ENCODE data around the gene RBBP8NL.

Gene RBBP8NL

DNA sequence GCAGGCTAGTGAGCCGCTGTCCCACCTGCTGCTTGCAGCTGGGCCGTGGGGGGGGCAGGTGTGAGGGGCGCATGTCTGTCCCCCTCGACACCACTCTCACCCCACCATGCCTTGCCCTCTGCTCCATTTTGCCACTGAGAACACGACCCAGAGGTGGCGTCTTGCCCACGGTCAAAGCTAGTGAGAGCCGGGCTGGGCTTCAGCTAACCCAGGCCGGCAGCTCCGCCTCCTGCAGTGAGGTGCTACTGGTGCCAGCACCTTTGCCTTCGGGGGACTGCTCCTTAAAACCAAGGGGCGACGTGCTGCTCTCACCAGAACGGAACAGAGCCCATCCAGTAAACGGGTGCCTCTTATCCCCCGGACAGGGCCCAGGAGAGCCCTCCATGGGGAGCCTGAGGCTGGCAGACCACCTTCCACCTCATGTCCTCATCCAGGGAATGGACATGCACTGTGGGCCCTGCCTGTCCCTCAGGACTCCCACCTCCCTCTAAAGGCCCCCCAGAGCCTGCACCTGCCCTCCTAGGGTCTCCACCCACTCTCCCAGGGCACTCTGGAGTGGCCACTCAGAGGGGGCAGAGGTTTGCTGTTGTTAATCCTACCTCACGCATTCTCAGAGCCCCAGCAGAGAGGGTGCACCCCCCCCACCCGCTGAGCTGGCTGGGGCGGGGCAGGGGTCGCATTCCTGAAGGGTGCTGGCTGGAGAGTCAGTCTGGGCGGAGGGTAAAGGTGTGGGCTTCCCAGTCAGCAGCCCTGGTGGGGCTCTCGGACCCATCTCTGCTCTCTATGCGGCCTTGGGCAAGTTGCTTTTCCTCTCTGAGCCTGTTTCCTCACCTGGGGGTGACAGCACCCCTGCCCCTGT lies 2.9 kb downstream of the RBBP8NL start:
- H3K9me2 ChIP-seq (replicated peaks; ENCODE audit: low read depth, low read length), result no peaks in the 10 kb centered on the region
- no peaks in the 10 kb centered on the region for H3K27me3 ChIP-seq (ENCODE audit: insufficient read depth, low read length, poor library complexity, severe bottlenecking)
- no peaks in the 10 kb centered on the region for H3K9me3 ChIP-seq (ENCODE audit: insufficient read depth, low read depth, low read length)
- H2AFZ ChIP-seq (ENCODE audit: low read length), result no peak overlapping the region
- H3K79me2 ChIP-seq (ENCODE audit: insufficient read depth, low read length), result no peaks in the 10 kb centered on the region
- H4K20me1 ChIP-seq (ENCODE audit: insufficient read depth, low read length, poor library complexity, severe bottlenecking), result no peaks in the 10 kb centered on the region
- TF ChIP-seq, protein P1, sequence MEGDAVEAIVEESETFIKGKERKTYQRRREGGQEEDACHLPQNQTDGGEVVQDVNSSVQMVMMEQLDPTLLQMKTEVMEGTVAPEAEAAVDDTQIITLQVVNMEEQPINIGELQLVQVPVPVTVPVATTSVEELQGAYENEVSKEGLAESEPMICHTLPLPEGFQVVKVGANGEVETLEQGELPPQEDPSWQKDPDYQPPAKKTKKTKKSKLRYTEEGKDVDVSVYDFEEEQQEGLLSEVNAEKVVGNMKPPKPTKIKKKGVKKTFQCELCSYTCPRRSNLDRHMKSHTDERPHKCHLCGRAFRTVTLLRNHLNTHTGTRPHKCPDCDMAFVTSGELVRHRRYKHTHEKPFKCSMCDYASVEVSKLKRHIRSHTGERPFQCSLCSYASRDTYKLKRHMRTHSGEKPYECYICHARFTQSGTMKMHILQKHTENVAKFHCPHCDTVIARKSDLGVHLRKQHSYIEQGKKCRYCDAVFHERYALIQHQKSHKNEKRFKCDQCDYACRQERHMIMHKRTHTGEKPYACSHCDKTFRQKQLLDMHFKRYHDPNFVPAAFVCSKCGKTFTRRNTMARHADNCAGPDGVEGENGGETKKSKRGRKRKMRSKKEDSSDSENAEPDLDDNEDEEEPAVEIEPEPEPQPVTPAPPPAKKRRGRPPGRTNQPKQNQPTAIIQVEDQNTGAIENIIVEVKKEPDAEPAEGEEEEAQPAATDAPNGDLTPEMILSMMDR (conservative IDR thresholded peaks at IDR 0.05; ENCODE audit: low read length), result no peak
- no peak for TF ChIP-seq EZH2phosphoT487 (IDR thresholded peaks at IDR 0.05; ENCODE audit: borderline replicate concordance)
- H3F3A ChIP-seq (ENCODE audit: low read depth), result no peaks in the 10 kb centered on the region
- H3K4me1 ChIP-seq (ENCODE audit: insufficient read depth, low read length, poor library complexity, severe bottlenecking), result no peaks in the 10 kb centered on the region
- H3K4me3 ChIP-seq (ENCODE audit: low read length, poor library complexity, severe bottlenecking), result no peak overlapping the region
- no peaks in the 10 kb centered on the region for H3K36me3 ChIP-seq (ENCODE audit: insufficient read depth, low read length)
- H3K9ac ChIP-seq (ENCODE audit: low read depth, low read length, poor library complexity, severe bottlenecking), result no peak overlapping the region
- H3K4me2 ChIP-seq (ENCODE audit: low read depth, low read length, poor library complexity, severe bottlenecking), result no peak overlapping the region

DNA sequence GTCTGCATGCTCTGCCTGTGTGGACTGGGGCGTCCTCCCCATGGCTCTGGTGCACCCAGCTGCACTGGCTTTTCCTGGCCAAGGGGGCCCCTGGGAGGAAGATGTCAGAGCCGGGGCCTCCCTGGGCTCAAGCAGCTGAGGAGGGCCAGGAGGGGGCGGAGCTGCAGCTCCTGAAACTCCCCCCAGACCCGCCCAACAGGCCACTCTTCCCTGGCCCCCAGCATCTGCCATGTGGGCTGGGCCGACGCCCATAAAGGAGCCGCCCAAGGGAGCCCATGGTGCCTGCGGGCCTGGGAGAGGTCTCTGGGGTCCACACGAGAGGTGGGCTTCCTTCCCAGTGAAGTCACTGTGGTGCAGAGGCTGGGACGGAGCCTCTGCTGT lies 4.0 kb downstream of the RBBP8NL start:
- no peak overlapping the region for H2AFZ ChIP-seq (ENCODE audit: low read length)
- no peak overlapping the region for H3K9ac ChIP-seq (ENCODE audit: low read depth, low read length, poor library complexity, severe bottlenecking)
- no peaks in the 10 kb centered on the region for H3K27me3 ChIP-seq (ENCODE audit: insufficient read depth, low read length, poor library complexity, severe bottlenecking)
- TF ChIP-seq EZH2phosphoT487 (IDR thresholded peaks at IDR 0.05; ENCODE audit: borderline replicate concordance), result no peak
- TF ChIP-seq, protein P1 (conservative IDR thresholded peaks at IDR 0.05; ENCODE audit: low read length), result no peak
- H3K9me2 ChIP-seq (replicated peaks; ENCODE audit: low read depth, low read length), result no peaks in the 10 kb centered on the region
- H3K4me2 ChIP-seq (ENCODE audit: low read depth, low read length, poor library complexity, severe bottlenecking), result no peak overlapping the region
- no peaks in the 10 kb centered on the region for H3K9me3 ChIP-seq (ENCODE audit: insufficient read depth, low read depth, low read length)
- no peaks in the 10 kb centered on the region for H3F3A ChIP-seq (ENCODE audit: low read depth)
- H3K4me1 ChIP-seq (ENCODE audit: insufficient read depth, low read length, poor library complexity, severe bottlenecking), result no peaks in the 10 kb centered on the region
- H3K79me2 ChIP-seq (ENCODE audit: insufficient read depth, low read length), result no peaks in the 10 kb centered on the region
- no peaks in the 10 kb centered on the region for H4K20me1 ChIP-seq (ENCODE audit: insufficient read depth, low read length, poor library complexity, severe bottlenecking)
- no peak overlapping the region for H3K4me3 ChIP-seq (ENCODE audit: low read length, poor library complexity, severe bottlenecking)
- no peaks in the 10 kb centered on the region for H3K36me3 ChIP-seq (ENCODE audit: insufficient read depth, low read length)

DNA sequence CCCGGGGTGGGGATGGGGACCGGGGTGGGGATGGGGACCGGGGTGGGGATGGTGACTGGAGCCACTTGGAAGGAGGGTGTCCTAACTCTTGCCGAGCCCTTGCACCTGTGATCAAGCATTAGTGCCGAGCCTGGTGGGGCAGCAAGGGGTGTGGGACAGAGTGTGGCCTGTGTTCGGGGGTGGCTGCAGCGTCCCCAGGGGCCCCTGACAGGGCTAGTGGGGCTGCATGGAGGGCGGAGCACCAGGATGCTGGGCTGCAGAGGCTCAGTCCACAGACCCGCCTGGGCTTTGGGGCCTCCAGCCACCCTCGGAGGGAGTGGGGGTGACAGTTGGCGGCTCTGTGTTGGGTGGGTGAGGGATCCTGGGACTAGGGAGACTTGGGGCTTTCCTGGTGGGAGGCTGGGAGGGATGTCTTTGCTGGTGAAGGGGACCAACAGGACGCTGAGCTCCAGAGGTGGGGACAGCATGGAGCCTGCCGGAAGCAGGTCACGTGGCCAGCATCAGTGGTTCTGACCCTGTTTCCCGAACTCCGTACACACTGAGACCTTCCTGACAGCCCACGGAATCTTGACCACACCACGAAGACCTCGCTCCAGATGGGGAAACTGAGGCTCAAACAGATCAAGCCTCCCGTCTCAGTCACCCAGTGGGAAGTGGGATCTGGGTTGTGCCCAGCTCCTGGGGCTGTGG lies 4.6 kb downstream of the RBBP8NL start:
- H3K4me3 ChIP-seq (ENCODE audit: low read length, poor library complexity, severe bottlenecking), result no peak overlapping the region
- no peaks in the 10 kb centered on the region for H3K79me2 ChIP-seq (ENCODE audit: insufficient read depth, low read length)
- no peak overlapping the region for H2AFZ ChIP-seq (ENCODE audit: low read length)
- H3K9me3 ChIP-seq (ENCODE audit: insufficient read depth, low read depth, low read length), result no peaks in the 10 kb centered on the region
- H3K4me1 ChIP-seq (ENCODE audit: insufficient read depth, low read length, poor library complexity, severe bottlenecking), result no peaks in the 10 kb centered on the region
- no peaks in the 10 kb centered on the region for H3K9me2 ChIP-seq (replicated peaks; ENCODE audit: low read depth, low read length)
- H3F3A ChIP-seq (ENCODE audit: low read depth), result no peaks in the 10 kb centered on the region
- TF ChIP-seq EZH2phosphoT487 (IDR thresholded peaks at IDR 0.05; ENCODE audit: borderline replicate concordance), result no peak
- H4K20me1 ChIP-seq (ENCODE audit: insufficient read depth, low read length, poor library complexity, severe bottlenecking), result no peaks in the 10 kb centered on the region
- no peak overlapping the region for H3K9ac ChIP-seq (ENCODE audit: low read depth, low read length, poor library complexity, severe bottlenecking)
- no peaks in the 10 kb centered on the region for H3K27me3 ChIP-seq (ENCODE audit: insufficient read depth, low read length, poor library complexity, severe bottlenecking)
- H3K4me2 ChIP-seq (ENCODE audit: low read depth, low read length, poor library complexity, severe bottlenecking), result no peak overlapping the region
- H3K36me3 ChIP-seq (ENCODE audit: insufficient read depth, low read length), result no peaks in the 10 kb centered on the region
